HEK293 (cell line): ENCODE results near the gene SZT2.
A peak's percentile ranks its signal among the peaks of the same experiment; 100 is the strongest.

Experiments used
- FEZF1 ChIP-seq: fragments of 450-650 bp; formaldehyde crosslinking; IDR thresholded peaks from 2 replicates; pipeline ENCODE4 v1.5.1; 2016; ENCODE audit warnings: missing biosample characterization, missing genetic modification characterization
- HOXA7 ChIP-seq: sonication (generic); formaldehyde crosslinking; IDR thresholded peaks from 2 replicates; pipeline ENCODE4 v1.8.1; 2022; ENCODE audit warnings: missing genetic modification reagents, borderline replicate concordance
- RBAK ChIP-seq: fragments of 450-650 bp; formaldehyde crosslinking; IDR thresholded peaks from 2 replicates; pipeline ENCODE4 v1.5.1; 2016; ENCODE audit warnings: missing biosample characterization, missing genetic modification characterization
- SP2 ChIP-seq: fragments of 450-650 bp; formaldehyde crosslinking; IDR thresholded peaks from 2 replicates; pipeline ENCODE4 v1.5.1; 2016; ENCODE audit warnings: missing biosample characterization, missing genetic modification characterization
- YY2 ChIP-seq: fragments of 450-650 bp; formaldehyde crosslinking; IDR thresholded peaks from 2 replicates; pipeline ENCODE4 v1.5.1; 2016; ENCODE audit warnings: missing biosample characterization, missing genetic modification characterization
- ZNF121 ChIP-seq: fragments of 450-650 bp; formaldehyde crosslinking; IDR thresholded peaks from 2 replicates; pipeline ENCODE4 v1.5.1; 2016; ENCODE audit warnings: missing biosample characterization, missing genetic modification characterization
- ZNF133 ChIP-seq: fragments of 450-650 bp; formaldehyde crosslinking; IDR thresholded peaks from 2 replicates; pipeline ENCODE4 v1.5.1; 2016; ENCODE audit warnings: missing biosample characterization, missing genetic modification characterization
- ZNF140 ChIP-seq: fragments of 450-650 bp; formaldehyde crosslinking; IDR thresholded peaks from 2 replicates; pipeline ENCODE4 v1.5.1; 2016; ENCODE audit warnings: missing biosample characterization, missing genetic modification characterization
- ZNF155 ChIP-seq: fragments of 450-650 bp; formaldehyde crosslinking; IDR thresholded peaks from 2 replicates; pipeline ENCODE4 v1.5.1; 2016; ENCODE audit warnings: missing biosample characterization, missing genetic modification characterization
- ZNF169 ChIP-seq: fragments of 450-650 bp; formaldehyde crosslinking; IDR thresholded peaks from 2 replicates; pipeline ENCODE4 v1.5.1; 2016; ENCODE audit warnings: missing biosample characterization, missing genetic modification characterization
- ZNF184 ChIP-seq: fragments of 450-650 bp; IDR thresholded peaks from 2 replicates; pipeline ENCODE4 v1.5.1; 2018; ENCODE audit warnings: missing biosample characterization, mild to moderate bottlenecking, missing genetic modification characterization
- ZNF335 ChIP-seq: fragments of 450-650 bp; formaldehyde crosslinking; conservative IDR thresholded peaks from 2 replicates; pipeline ENCODE4 v1.5.1; 2016; ENCODE audit warnings: missing biosample characterization, missing genetic modification characterization
- ZNF341 ChIP-seq: fragments of 450-650 bp; formaldehyde crosslinking; IDR thresholded peaks from 2 replicates; pipeline ENCODE4; 2016; ENCODE audit warnings: low read depth, missing biosample characterization, missing genetic modification characterization
- ZNF366 ChIP-seq: fragments of 450-650 bp; formaldehyde crosslinking; conservative IDR thresholded peaks from 2 replicates; pipeline ENCODE4 v1.5.1; 2016; ENCODE audit warnings: missing biosample characterization, missing genetic modification characterization
- ZNF416 ChIP-seq: fragments of 450-650 bp; formaldehyde crosslinking; IDR thresholded peaks from 2 replicates; pipeline ENCODE4 v1.5.1; 2016; ENCODE audit warnings: missing biosample characterization, missing genetic modification characterization
- ZNF433 ChIP-seq: fragments of 450-650 bp; formaldehyde crosslinking; IDR thresholded peaks from 2 replicates; pipeline ENCODE4 v1.5.1; 2016; ENCODE audit warnings: missing biosample characterization, missing genetic modification characterization, low read depth
- ZNF623 ChIP-seq: fragments of 450-650 bp; formaldehyde crosslinking; IDR thresholded peaks from 2 replicates; pipeline ENCODE4 v1.5.1; 2016; ENCODE audit warnings: missing biosample characterization, missing genetic modification characterization
- ZNF660 ChIP-seq: fragments of 450-650 bp; IDR thresholded peaks from 2 replicates; pipeline ENCODE4 v1.5.1; 2018; ENCODE audit warnings: missing biosample characterization, mild to moderate bottlenecking, missing genetic modification characterization
- ZNF707 ChIP-seq: fragments of 450-650 bp; formaldehyde crosslinking; IDR thresholded peaks from 2 replicates; pipeline ENCODE4 v1.5.1; 2016; ENCODE audit warnings: missing biosample characterization, missing genetic modification characterization
- TF ChIP-seq, protein P1 (sequence below): fragments of 450-650 bp; formaldehyde crosslinking; IDR thresholded peaks from 2 replicates; pipeline ENCODE4 v1.5.1; 2017; ENCODE audit warnings: missing biosample characterization, missing genetic modification characterization
- TF ChIP-seq, protein P2 (sequence below): fragments of 450-650 bp; formaldehyde crosslinking; IDR thresholded peaks from 2 replicates; pipeline ENCODE4 v1.5.1; 2017; ENCODE audit warnings: missing biosample characterization, missing genetic modification characterization
- TF ChIP-seq, protein P3 (sequence below): IDR thresholded peaks from 2 replicates; pipeline ENCODE4 v1.6.1; 2011; ENCODE audit warnings: mild to moderate bottlenecking, low read depth, low read length, borderline replicate concordance
- TF ChIP-seq, protein P4 (sequence below): fragments of 450-650 bp; formaldehyde crosslinking; optimal IDR thresholded peaks from 2 replicates; pipeline ENCODE3; 2016; ENCODE audit warnings: missing biosample characterization, mild to moderate bottlenecking, missing genetic modification characterization
- TF ChIP-seq, protein P5 (sequence below): fragments of 450-650 bp; formaldehyde crosslinking; IDR thresholded peaks from 2 replicates; pipeline ENCODE4 v1.5.1; 2016; ENCODE audit warnings: missing biosample characterization, missing genetic modification characterization, borderline replicate concordance
- TF ChIP-seq, protein P6 (sequence below): fragments of 450-650 bp; formaldehyde crosslinking; IDR thresholded peaks from 2 replicates; pipeline ENCODE4 v1.5.1; 2016; ENCODE audit warnings: missing biosample characterization, missing genetic modification characterization
- TF ChIP-seq, protein P7 (sequence below): fragments of 450-650 bp; formaldehyde crosslinking; IDR thresholded peaks from 2 replicates; pipeline ENCODE4 v1.5.1; 2016; ENCODE audit warnings: missing biosample characterization, missing genetic modification characterization
- TF ChIP-seq, protein P8 (sequence below): fragments of 450-650 bp; formaldehyde crosslinking; IDR thresholded peaks from 2 replicates; pipeline ENCODE4 v1.5.1; 2016; ENCODE audit warnings: missing biosample characterization, missing genetic modification characterization

Gene SZT2

DNA sequence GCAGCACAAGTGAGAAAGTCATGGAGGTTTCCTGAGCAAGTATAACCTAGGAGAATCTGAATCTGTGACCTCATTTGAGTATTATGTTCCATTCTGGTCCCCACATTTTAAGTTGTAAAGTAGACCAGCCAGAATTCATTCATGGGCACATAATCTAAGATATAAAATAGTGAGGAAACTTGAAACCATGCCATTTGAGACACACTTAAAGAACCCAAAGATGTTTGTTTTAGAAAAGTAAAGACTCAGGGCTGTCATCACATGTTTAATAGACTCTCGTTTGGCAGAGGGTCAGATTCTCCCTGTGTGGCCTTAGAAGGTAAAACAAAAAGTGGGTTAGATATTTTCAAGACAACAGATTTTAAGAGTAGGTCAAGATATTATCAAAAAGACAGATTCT lies 6.4 kb downstream of the SZT2 start (continued):
- TF ChIP-seq, protein P1, sequence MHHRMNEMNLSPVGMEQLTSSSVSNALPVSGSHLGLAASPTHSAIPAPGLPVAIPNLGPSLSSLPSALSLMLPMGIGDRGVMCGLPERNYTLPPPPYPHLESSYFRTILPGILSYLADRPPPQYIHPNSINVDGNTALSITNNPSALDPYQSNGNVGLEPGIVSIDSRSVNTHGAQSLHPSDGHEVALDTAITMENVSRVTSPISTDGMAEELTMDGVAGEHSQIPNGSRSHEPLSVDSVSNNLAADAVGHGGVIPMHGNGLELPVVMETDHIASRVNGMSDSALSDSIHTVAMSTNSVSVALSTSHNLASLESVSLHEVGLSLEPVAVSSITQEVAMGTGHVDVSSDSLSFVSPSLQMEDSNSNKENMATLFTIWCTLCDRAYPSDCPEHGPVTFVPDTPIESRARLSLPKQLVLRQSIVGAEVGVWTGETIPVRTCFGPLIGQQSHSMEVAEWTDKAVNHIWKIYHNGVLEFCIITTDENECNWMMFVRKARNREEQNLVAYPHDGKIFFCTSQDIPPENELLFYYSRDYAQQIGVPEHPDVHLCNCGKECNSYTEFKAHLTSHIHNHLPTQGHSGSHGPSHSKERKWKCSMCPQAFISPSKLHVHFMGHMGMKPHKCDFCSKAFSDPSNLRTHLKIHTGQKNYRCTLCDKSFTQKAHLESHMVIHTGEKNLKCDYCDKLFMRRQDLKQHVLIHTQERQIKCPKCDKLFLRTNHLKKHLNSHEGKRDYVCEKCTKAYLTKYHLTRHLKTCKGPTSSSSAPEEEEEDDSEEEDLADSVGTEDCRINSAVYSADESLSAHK (tag by site-specific recombination): peak; percentile 96
- TF ChIP-seq ZNF133 (tag by site-specific recombination) (no peak), HOXA7 (CRISPR knock-in tag) (no peak), ZNF335 (no peak), ZNF169 (tag by site-specific recombination) (no peak), ZNF707 (tag by site-specific recombination) (no peak), RBAK (no peak), ZNF433 (no peak), YY2 (tag by site-specific recombination) (no peak), ZNF660 (tag by site-specific recombination) (no peak), ZNF155 (tag by site-specific recombination) (no peak), ZNF366 (tag by site-specific recombination) (peak; percentile 68), ZNF416 (tag by site-specific recombination) (no peak), SP2 (tag by site-specific recombination) (no peak), FEZF1 (tag by site-specific recombination) (peak; percentile 89), ZNF623 (tag by site-specific recombination) (no peak), ZNF184 (tag by site-specific recombination) (no peak), ZNF341 (no peak), ZNF140 (no peak), ZNF121 (no peak)
- TF ChIP-seq, protein P2, sequence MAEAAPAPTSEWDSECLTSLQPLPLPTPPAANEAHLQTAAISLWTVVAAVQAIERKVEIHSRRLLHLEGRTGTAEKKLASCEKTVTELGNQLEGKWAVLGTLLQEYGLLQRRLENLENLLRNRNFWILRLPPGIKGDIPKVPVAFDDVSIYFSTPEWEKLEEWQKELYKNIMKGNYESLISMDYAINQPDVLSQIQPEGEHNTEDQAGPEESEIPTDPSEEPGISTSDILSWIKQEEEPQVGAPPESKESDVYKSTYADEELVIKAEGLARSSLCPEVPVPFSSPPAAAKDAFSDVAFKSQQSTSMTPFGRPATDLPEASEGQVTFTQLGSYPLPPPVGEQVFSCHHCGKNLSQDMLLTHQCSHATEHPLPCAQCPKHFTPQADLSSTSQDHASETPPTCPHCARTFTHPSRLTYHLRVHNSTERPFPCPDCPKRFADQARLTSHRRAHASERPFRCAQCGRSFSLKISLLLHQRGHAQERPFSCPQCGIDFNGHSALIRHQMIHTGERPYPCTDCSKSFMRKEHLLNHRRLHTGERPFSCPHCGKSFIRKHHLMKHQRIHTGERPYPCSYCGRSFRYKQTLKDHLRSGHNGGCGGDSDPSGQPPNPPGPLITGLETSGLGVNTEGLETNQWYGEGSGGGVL (tag by site-specific recombination): no peak
- TF ChIP-seq, protein P3, sequence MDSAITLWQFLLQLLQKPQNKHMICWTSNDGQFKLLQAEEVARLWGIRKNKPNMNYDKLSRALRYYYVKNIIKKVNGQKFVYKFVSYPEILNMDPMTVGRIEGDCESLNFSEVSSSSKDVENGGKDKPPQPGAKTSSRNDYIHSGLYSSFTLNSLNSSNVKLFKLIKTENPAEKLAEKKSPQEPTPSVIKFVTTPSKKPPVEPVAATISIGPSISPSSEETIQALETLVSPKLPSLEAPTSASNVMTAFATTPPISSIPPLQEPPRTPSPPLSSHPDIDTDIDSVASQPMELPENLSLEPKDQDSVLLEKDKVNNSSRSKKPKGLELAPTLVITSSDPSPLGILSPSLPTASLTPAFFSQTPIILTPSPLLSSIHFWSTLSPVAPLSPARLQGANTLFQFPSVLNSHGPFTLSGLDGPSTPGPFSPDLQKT: no peak
- TF ChIP-seq, protein P4, sequence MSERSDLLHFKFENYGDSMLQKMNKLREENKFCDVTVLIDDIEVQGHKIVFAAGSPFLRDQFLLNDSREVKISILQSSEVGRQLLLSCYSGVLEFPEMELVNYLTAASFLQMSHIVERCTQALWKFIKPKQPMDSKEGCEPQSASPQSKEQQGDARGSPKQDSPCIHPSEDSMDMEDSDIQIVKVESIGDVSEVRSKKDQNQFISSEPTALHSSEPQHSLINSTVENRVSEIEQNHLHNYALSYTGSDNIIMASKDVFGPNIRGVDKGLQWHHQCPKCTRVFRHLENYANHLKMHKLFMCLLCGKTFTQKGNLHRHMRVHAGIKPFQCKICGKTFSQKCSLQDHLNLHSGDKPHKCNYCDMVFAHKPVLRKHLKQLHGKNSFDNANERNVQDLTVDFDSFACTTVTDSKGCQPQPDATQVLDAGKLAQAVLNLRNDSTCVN (tag by site-specific recombination): no peak
- TF ChIP-seq, protein P5, sequence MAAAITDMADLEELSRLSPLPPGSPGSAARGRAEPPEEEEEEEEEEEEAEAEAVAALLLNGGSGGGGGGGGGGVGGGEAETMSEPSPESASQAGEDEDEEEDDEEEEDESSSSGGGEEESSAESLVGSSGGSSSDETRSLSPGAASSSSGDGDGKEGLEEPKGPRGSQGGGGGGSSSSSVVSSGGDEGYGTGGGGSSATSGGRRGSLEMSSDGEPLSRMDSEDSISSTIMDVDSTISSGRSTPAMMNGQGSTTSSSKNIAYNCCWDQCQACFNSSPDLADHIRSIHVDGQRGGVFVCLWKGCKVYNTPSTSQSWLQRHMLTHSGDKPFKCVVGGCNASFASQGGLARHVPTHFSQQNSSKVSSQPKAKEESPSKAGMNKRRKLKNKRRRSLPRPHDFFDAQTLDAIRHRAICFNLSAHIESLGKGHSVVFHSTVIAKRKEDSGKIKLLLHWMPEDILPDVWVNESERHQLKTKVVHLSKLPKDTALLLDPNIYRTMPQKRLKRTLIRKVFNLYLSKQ (tag by site-specific recombination): no peak
- TF ChIP-seq, protein P6, sequence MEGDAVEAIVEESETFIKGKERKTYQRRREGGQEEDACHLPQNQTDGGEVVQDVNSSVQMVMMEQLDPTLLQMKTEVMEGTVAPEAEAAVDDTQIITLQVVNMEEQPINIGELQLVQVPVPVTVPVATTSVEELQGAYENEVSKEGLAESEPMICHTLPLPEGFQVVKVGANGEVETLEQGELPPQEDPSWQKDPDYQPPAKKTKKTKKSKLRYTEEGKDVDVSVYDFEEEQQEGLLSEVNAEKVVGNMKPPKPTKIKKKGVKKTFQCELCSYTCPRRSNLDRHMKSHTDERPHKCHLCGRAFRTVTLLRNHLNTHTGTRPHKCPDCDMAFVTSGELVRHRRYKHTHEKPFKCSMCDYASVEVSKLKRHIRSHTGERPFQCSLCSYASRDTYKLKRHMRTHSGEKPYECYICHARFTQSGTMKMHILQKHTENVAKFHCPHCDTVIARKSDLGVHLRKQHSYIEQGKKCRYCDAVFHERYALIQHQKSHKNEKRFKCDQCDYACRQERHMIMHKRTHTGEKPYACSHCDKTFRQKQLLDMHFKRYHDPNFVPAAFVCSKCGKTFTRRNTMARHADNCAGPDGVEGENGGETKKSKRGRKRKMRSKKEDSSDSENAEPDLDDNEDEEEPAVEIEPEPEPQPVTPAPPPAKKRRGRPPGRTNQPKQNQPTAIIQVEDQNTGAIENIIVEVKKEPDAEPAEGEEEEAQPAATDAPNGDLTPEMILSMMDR (tag by site-specific recombination): no peak
- TF ChIP-seq, protein P7, sequence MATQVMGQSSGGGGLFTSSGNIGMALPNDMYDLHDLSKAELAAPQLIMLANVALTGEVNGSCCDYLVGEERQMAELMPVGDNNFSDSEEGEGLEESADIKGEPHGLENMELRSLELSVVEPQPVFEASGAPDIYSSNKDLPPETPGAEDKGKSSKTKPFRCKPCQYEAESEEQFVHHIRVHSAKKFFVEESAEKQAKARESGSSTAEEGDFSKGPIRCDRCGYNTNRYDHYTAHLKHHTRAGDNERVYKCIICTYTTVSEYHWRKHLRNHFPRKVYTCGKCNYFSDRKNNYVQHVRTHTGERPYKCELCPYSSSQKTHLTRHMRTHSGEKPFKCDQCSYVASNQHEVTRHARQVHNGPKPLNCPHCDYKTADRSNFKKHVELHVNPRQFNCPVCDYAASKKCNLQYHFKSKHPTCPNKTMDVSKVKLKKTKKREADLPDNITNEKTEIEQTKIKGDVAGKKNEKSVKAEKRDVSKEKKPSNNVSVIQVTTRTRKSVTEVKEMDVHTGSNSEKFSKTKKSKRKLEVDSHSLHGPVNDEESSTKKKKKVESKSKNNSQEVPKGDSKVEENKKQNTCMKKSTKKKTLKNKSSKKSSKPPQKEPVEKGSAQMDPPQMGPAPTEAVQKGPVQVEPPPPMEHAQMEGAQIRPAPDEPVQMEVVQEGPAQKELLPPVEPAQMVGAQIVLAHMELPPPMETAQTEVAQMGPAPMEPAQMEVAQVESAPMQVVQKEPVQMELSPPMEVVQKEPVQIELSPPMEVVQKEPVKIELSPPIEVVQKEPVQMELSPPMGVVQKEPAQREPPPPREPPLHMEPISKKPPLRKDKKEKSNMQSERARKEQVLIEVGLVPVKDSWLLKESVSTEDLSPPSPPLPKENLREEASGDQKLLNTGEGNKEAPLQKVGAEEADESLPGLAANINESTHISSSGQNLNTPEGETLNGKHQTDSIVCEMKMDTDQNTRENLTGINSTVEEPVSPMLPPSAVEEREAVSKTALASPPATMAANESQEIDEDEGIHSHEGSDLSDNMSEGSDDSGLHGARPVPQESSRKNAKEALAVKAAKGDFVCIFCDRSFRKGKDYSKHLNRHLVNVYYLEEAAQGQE (tag by site-specific recombination): no peak
- TF ChIP-seq, protein P8, sequence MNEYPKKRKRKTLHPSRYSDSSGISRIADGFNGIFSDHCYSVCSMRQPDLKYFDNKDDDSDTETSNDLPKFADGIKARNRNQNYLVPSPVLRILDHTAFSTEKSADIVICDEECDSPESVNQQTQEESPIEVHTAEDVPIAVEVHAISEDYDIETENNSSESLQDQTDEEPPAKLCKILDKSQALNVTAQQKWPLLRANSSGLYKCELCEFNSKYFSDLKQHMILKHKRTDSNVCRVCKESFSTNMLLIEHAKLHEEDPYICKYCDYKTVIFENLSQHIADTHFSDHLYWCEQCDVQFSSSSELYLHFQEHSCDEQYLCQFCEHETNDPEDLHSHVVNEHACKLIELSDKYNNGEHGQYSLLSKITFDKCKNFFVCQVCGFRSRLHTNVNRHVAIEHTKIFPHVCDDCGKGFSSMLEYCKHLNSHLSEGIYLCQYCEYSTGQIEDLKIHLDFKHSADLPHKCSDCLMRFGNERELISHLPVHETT (tag by site-specific recombination): no peak
